ENCODE measurements around the gene NSD2. TPM values are rescaled to one million over a fixed set of nuclear protein-coding genes. Genes with fewer than 3 reads are reported as not detected.

The NSD2 gene
- total and polyA plus RNA-seq, 12 donors, result 11.1 to 187 (median 25.2) TPM

DNA sequence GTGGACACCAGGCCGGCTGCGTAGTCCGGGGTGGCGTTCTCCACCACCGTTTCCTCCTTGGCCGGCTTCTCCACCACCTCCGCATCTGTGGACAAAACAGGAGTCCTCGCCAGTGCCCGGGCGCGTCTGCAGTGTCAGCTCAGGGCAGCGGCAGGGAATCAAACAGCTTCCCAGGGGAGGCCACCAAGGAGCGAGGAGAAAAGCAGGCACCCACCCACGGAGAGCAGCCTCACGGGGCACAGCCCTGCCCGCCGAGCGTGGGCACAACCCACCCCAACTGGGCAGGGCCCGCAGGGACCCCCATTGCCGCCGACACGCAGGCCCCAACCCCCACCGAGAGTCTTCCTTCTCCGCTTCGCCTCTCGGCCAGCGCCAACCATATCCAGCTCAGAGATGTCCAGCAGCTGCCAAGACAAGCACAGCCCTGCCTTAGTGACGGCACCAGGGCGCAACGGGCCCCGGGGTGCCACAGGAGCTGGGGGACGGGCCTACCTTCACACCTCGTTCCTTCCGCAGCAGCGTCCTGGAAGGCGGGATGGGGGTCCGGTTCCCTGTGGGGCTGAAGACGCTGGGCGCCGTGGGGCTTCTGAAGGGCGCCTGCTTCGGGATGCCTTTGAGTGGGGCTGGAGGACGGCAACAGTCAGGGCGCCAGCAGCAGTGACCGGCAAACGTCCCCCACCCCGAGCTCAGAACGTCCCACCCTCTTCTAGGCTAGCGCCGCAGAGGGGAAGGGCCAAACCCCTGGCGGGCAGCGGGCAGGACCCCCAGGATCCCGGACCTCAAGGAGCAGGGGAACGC lies 114.8 kb downstream of the NSD2 start:
- no peak overlapping the region for H3K27ac ChIP-seq
- no peaks in the 10 kb centered on the region for H3K9me3 ChIP-seq (replicated peaks in 1 of 3)
- H3K36me3 ChIP-seq (replicated peaks in 1 of 2), result peaks cover 0 to 93% of the 10 kb centered on the region in 2 donors
- no peaks in the 10 kb centered on the region for H3K27me3 ChIP-seq
- H3K4me3 ChIP-seq, result no peak overlapping the region
- no peak for DNase-seq
- intact Hi-C loops (cut with DNase I), result no loop called here
- H3K4me1 ChIP-seq (replicated peaks in 1 of 2), result peaks cover 0 to 8% of the 10 kb centered on the region in 2 donors
- 92 to 96% (median 95%) methylated on average over 30 to 54 of the region's 54 CpGs for WGBS, 4 donors
- TF ChIP-seq, protein P1, sequence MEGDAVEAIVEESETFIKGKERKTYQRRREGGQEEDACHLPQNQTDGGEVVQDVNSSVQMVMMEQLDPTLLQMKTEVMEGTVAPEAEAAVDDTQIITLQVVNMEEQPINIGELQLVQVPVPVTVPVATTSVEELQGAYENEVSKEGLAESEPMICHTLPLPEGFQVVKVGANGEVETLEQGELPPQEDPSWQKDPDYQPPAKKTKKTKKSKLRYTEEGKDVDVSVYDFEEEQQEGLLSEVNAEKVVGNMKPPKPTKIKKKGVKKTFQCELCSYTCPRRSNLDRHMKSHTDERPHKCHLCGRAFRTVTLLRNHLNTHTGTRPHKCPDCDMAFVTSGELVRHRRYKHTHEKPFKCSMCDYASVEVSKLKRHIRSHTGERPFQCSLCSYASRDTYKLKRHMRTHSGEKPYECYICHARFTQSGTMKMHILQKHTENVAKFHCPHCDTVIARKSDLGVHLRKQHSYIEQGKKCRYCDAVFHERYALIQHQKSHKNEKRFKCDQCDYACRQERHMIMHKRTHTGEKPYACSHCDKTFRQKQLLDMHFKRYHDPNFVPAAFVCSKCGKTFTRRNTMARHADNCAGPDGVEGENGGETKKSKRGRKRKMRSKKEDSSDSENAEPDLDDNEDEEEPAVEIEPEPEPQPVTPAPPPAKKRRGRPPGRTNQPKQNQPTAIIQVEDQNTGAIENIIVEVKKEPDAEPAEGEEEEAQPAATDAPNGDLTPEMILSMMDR (IDR thresholded peaks at IDR 0.05), result no peak
- no peak for TF ChIP-seq POLR2A (IDR thresholded peaks at IDR 0.05)

DNA sequence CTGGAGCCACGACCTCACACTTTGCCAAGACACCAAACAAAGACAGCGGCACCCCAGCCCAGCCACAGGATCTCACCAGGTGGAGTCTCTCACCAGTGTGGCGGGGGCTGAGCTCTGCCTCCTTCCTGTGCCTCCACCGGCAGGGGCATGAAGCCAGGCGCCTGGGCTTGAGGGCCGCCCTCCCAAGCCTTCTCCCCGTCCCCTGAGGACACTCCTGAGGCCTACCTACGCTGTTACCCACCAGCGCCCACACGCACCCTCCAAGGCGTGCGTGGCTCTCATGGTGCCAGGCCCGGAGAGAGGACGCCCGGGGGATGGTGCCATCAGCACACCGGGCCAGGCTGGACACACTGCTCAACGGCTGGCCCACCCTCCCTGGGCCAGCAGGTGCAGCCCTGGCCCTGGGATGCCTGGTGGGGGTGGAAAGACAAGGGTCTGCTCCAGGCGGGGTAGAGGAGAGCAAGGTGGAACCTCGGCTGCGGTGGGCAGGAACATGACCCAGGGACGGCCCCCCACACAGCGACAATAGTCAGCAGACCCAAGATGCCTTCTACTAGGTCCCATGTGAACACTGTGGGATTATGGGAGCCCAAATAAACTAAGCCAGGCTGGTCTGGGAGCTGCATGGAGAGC lies 115.5 kb downstream of the NSD2 start:
- TF ChIP-seq POLR2A (IDR thresholded peaks at IDR 0.05), result no peak
- TF ChIP-seq, protein P1 (IDR thresholded peaks at IDR 0.05), result no peak
- Histone ChIP-seq H3K27ac (no peak overlapping the region), H3K9me3 (replicated peaks in 1 of 3) (no peaks in the 10 kb centered on the region), H3K27me3 (no peaks in the 10 kb centered on the region), H3K36me3 (replicated peaks in 1 of 2) (peaks cover 0 to 89% of the 10 kb centered on the region in 2 donors), H3K4me3 (no peak overlapping the region), H3K4me1 (replicated peaks in 1 of 2) (peaks cover 0 to 8% of the 10 kb centered on the region in 2 donors)
- intact Hi-C loops (cut with DNase I), result no loop called here
- no peak for DNase-seq
- WGBS, 4 donors, result 83 to 94% (median 90%) methylated on average over 11 to 22 of the region's 22 CpGs

DNA sequence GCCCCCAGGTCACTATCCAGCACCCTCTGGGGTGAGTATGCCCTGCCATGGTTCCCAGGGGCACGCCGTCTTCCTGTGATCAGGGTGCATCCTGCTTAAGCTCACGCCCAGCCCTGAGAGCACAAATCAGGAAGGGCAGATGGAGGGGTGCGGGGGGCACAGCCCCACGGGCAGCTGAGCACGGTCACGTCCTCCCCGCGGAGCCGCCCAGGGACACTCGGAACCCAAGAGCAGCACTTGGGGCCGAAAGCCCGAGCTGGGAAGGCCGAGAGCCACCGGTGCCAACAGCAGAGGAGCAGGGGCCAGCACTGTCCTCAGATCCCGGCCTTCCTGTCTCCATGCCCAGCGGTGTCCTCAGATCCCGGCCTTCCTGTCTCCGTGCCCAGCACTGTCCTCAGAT lies 116.1 kb downstream of the NSD2 start:
- Histone ChIP-seq H3K4me1 (replicated peaks in 1 of 2) (peaks cover 0 to 8% of the 10 kb centered on the region in 2 donors), H3K27ac (no peak overlapping the region), H3K27me3 (no peaks in the 10 kb centered on the region), H3K36me3 (replicated peaks in 1 of 2) (peaks cover 0 to 83% of the 10 kb centered on the region in 2 donors), H3K4me3 (no peak overlapping the region), H3K9me3 (replicated peaks in 1 of 3) (no peaks in the 10 kb centered on the region)
- no peak for DNase-seq
- intact Hi-C loops (cut with DNase I), result no loop called here
- TF ChIP-seq, protein P1 (IDR thresholded peaks at IDR 0.05), result no peak
- TF ChIP-seq POLR2A (IDR thresholded peaks at IDR 0.05), result no peak
- WGBS, 4 donors, result 87 to 100% (median 93%) methylated on average over 1 to 19 of the region's 19 CpGs

DNA sequence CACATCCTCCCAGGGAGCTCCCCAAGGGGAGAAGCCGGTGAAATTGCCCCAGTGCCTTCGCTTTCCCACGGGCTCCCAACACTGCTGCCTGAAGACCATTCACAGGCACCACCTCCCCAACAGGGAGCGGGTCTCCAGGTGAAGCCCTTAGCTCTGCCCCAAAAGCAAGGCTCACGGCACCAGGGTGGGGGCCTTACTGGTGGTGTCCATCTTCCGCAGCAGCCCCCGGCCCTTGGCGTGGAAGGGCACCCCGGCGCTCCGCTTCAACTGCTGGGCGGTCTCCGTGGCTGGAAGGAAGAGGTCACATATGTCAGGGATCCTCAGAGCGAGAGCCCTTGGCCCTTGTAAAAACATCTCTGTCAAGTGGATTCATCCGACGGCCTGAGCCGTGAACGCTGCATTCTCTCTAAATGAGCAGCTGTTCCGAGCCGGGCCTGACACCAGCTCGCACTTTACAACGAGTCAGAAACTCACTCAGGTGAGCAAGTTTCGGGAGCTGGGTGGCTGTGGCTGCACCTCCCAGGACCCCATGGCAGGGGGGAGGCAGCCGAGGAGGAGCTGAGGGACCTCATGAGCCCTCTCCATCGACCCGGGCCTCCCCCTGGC lies 116.6 kb downstream of the NSD2 start:
- Histone ChIP-seq H3K27ac (no peak overlapping the region), H3K9me3 (replicated peaks in 1 of 3) (no peaks in the 10 kb centered on the region), H3K4me3 (no peak overlapping the region), H3K4me1 (replicated peaks in 1 of 2) (peaks cover 0 to 8% of the 10 kb centered on the region in 2 donors), H3K36me3 (replicated peaks in 1 of 2) (peaks cover 0 to 78% of the 10 kb centered on the region in 2 donors), H3K27me3 (no peaks in the 10 kb centered on the region)
- 90 to 95% (median 93%) methylated on average over 19 to 26 of the region's 26 CpGs for WGBS, 4 donors
- DNase-seq, result no peak
- TF ChIP-seq, protein P1 (IDR thresholded peaks at IDR 0.05), result no peak
- TF ChIP-seq POLR2A (IDR thresholded peaks at IDR 0.05), result no peak
- intact Hi-C loops (cut with DNase I), result no loop called here
